ENCODE measurements around the gene SDF4. TPM values are rescaled to one million over a fixed set of nuclear protein-coding genes. Genes with fewer than 3 reads are reported as not detected.

The SDF4 gene
- total and polyA plus RNA-seq, 12 donors, result 95.6 to 184 (median 123) TPM

DNA sequence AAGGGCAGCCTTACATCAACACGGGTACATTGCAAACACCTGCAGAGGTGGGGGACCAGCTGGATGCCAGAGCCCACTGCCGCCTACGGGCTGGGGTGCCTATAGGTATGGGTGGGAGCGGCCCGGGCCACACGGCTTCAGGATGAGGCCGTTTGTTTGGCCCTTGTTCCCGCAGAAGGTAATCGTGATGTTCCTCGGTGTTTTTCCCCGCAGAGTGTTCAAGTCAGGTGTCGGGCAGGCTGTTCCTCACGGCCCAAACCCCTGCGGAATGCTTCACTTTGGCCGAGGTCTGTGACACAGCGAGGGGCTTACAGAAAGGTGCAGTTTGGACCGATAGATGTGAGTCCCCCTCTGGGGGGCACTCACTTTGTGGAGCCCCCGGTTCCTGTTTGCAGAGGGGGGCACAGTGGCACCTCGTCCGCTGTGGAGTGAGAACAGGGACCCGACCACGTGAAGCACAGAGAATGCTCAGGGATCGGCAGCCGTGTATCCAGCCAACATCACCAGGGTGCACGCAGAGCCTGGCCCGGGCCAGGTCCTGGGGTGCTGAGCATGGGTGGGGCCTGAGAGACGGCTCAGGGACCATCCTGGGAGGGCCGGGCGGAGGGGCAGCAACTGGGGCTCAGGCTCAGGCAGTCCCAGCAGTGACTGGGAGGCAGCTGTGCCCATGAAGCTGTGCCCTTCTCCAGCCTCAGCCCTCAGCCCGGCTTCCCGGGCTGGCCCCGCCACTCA, 58.6 kb downstream of the SDF4 start:
- intact Hi-C loops (cut with DNase I), result loop anchor here in 1 of 10 donors (5.0 kb wide), 1 partner anchor 51 kb away; no protein-coding TSS in a partner anchor
- no peak overlapping the region for H3K4me3 ChIP-seq
- H3K9me3 ChIP-seq, result no peaks in the 10 kb centered on the region
- no peak for ATAC-seq
- no peak for DNase-seq
- peaks cover 13 to 96% (median 93%) of the 10 kb centered on the region in 7 donors for H3K27me3 ChIP-seq
- TF ChIP-seq, protein P1, sequence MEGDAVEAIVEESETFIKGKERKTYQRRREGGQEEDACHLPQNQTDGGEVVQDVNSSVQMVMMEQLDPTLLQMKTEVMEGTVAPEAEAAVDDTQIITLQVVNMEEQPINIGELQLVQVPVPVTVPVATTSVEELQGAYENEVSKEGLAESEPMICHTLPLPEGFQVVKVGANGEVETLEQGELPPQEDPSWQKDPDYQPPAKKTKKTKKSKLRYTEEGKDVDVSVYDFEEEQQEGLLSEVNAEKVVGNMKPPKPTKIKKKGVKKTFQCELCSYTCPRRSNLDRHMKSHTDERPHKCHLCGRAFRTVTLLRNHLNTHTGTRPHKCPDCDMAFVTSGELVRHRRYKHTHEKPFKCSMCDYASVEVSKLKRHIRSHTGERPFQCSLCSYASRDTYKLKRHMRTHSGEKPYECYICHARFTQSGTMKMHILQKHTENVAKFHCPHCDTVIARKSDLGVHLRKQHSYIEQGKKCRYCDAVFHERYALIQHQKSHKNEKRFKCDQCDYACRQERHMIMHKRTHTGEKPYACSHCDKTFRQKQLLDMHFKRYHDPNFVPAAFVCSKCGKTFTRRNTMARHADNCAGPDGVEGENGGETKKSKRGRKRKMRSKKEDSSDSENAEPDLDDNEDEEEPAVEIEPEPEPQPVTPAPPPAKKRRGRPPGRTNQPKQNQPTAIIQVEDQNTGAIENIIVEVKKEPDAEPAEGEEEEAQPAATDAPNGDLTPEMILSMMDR (IDR thresholded peaks at IDR 0.05), result no peak
- H3K36me3 ChIP-seq, result no peaks in the 10 kb centered on the region
- H3K4me1 ChIP-seq, result peaks cover 0 to 10% (median 4%) of the 10 kb centered on the region in 9 donors
- 51 to 57% methylated on average over 31 to 32 of the region's 32 CpGs for WGBS, 2 donors
- H3K27ac ChIP-seq, result no peak overlapping the region

DNA sequence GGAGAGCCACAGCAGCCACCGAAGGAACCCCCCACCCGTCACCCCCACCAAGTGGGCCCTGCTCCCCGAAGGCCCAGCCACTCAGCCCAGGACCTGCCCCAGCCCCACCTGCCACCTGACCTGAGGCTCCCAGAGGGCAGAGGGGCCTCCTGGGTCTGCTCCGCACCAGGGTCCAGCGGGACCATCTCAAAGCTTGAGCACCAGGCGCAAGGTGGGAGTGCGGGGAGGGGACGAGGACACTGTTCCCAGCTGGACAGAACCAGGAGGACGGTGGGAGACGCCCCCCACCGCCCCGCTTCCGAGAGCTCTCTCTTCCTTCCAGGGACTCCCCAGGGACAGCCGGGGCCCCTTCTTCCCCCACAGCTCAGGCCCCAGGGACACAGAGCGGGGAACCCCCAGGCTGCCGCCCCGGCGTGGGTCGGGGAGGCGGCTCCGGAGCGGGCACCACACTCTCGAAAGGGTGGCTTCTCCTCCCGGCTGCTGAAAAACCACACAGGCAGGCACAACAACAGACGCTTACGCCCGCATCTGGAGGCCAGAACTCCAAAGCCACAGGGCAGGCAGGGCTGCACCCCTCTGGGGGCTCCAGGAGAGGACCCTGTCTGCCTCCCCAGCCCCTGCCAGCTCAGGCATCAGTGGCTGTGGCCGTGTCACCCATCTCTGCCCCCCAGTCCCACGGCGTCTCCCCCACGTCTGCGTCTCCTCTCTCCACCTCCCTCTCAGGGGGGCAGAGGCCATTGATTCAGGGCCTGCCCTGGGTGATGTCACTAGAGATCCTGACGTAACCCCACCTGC, 60.1 kb downstream of the SDF4 start:
- DNase-seq (no peak), ATAC-seq (no peak)
- Histone ChIP-seq H3K36me3 (no peaks in the 10 kb centered on the region), H3K27me3 (peaks cover 13 to 97% (median 93%) of the 10 kb centered on the region in 7 donors), H3K4me3 (no peak overlapping the region), H3K27ac (no peak overlapping the region), H3K4me1 (peaks cover 0 to 10% (median 4%) of the 10 kb centered on the region in 9 donors), H3K9me3 (no peaks in the 10 kb centered on the region)
- TF ChIP-seq, protein P1 (IDR thresholded peaks at IDR 0.05), result no peak
- intact Hi-C loops (cut with DNase I), result loop anchor here in 1 of 10 donors (5.0 kb wide), 1 partner anchor 49 kb away; no protein-coding TSS in a partner anchor
- WGBS, 2 donors, result 75 to 77% methylated on average over 33 of the region's 33 CpGs

DNA sequence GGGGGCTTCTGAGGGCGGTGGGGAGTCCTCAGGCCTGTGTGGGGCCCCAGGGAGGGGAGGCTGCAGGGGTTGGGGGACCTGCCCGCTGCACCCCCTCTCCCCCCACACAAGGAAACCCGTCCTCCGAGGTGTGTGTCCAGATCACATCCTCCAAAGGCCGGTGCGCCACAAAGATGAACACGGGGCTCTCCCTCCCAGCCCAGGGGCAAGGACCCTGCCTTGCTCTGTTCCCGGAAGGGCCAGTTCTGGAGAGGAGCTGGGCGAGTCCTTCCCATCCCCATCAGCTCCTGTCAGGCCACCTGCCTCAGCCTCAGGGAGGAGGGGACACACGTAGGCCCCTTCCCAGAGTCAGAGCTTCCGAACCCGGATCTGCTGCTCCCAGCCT, 60.6 kb downstream of the SDF4 start:
- no peak for DNase-seq
- intact Hi-C loops (cut with DNase I), result loop anchor here in 1 of 10 donors (5.0 kb wide), 1 partner anchor 49 kb away; no protein-coding TSS in a partner anchor

More for the DNA sequence above, 60.6 kb downstream of the SDF4 start:
- H3K36me3 ChIP-seq, result no peaks in the 10 kb centered on the region
- no peak overlapping the region for H3K4me3 ChIP-seq
- no peak overlapping the region for H3K27ac ChIP-seq
- TF ChIP-seq, protein P1 (IDR thresholded peaks at IDR 0.05), result no peak
- 72 to 73% methylated on average over 12 of the region's 12 CpGs for WGBS, 2 donors
- peaks cover 0 to 12% (median 4%) of the 10 kb centered on the region in 9 donors for H3K4me1 ChIP-seq
- H3K27me3 ChIP-seq, result peaks cover 13 to 97% (median 93%) of the 10 kb centered on the region in 7 donors
- H3K9me3 ChIP-seq, result no peaks in the 10 kb centered on the region
- no peak for ATAC-seq
